ENCODE results near the gene ASB1. TPM values are rescaled to one million over a fixed set of nuclear protein-coding genes. Genes with fewer than 3 reads are reported as not detected.

The ASB1 gene
- total RNA-seq, 1 donor from 2014 or later: 16.7 TPM

DNA sequence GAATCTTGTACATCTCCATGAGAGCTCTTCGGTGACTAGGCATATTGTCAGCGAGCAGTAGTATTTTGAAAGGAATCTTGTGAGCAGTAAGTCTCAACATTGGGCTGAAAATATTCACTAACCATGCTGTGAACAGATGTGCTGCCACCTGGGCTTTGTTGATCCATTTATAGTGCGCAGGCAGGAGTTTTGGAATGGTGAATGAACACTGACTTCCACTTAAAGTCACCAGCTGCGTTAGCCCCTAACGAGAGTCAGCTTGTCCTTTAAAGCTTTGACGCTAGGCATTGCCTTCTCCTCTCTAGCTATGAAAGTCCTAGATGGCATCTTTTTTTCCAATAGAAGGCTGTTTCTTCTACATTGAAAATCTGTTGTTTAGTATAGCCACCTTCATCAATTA lies 4.1 kb downstream of the ASB1 start:
- Histone ChIP-seq H3K9me3 (no peaks in the 10 kb centered on the region), H3K4me1 (peaks cover 35% of the 10 kb centered on the region), H3K27ac (no peak overlapping the region), H3K27me3 (no peaks in the 10 kb centered on the region), H3K36me3 (peaks cover 0 to 25% of the 10 kb centered on the region in 2 donors), H3K4me3 (no peak overlapping the region)
- no peak for DNase-seq (ENCODE audit: extremely low spot score in 2 of 2)
- intact Hi-C loops (cut with DNase I): no loop called here
- TF ChIP-seq POLR2A (IDR thresholded peaks at IDR 0.05) (no peak), POLR2AphosphoS5 (IDR thresholded peaks at IDR 0.05; ENCODE audit: insufficient read depth in 1 of 2, low read depth in 1 of 2) (no peak), CTCF (IDR thresholded peaks at IDR 0.05) (no peak)

- Histone ChIP-seq H3K27ac (no peak overlapping the region), H3K9me3 (no peaks in the 10 kb centered on the region), H3K4me3 (no peak overlapping the region), H3K36me3 (peaks cover 0 to 32% of the 10 kb centered on the region in 2 donors), H3K27me3 (no peaks in the 10 kb centered on the region), H3K4me1 (peaks cover 30% of the 10 kb centered on the region)
- TF ChIP-seq POLR2AphosphoS5 (IDR thresholded peaks at IDR 0.05; ENCODE audit: insufficient read depth in 1 of 2, low read depth in 1 of 2) (no peak), CTCF (IDR thresholded peaks at IDR 0.05) (no peak), POLR2A (IDR thresholded peaks at IDR 0.05) (no peak)
- DNase-seq (ENCODE audit: extremely low spot score in 2 of 2): no peak
- intact Hi-C loops (cut with DNase I): no loop called here
Measured at GRCh38 chr2:238431456-238431855, 4.7 kb downstream of the ASB1 start.

- H3K27ac ChIP-seq: no peak overlapping the region
- no peak overlapping the region for H3K4me3 ChIP-seq
- TF ChIP-seq POLR2A (IDR thresholded peaks at IDR 0.05): no peak
- TF ChIP-seq POLR2AphosphoS5 (IDR thresholded peaks at IDR 0.05; ENCODE audit: insufficient read depth in 1 of 2, low read depth in 1 of 2): no peak
- no peak for TF ChIP-seq CTCF (IDR thresholded peaks at IDR 0.05)
- intact Hi-C loops (cut with DNase I): no loop called here
- H3K9me3 ChIP-seq: no peaks in the 10 kb centered on the region
- H3K36me3 ChIP-seq: peaks cover 0 to 37% of the 10 kb centered on the region in 2 donors
- no peak for DNase-seq (ENCODE audit: extremely low spot score in 2 of 2)
- no peaks in the 10 kb centered on the region for H3K27me3 ChIP-seq
- H3K4me1 ChIP-seq: peaks cover 18% of the 10 kb centered on the region
Measured at GRCh38 chr2:238433300-238433915, 6.7 kb downstream of the ASB1 start.

GRCh38 chr2:238433941-238434845 lies 7.5 kb downstream of the ASB1 start:
- no peak for TF ChIP-seq POLR2A (IDR thresholded peaks at IDR 0.05)
- no peak for TF ChIP-seq CTCF (IDR thresholded peaks at IDR 0.05)
- TF ChIP-seq POLR2AphosphoS5 (IDR thresholded peaks at IDR 0.05; ENCODE audit: insufficient read depth in 1 of 2, low read depth in 1 of 2): no peak
- intact Hi-C loops (cut with DNase I): no loop called here
- no peak overlapping the region for H3K27ac ChIP-seq
- H3K9me3 ChIP-seq: no peaks in the 10 kb centered on the region
- peaks cover 19% of the 10 kb centered on the region for H3K4me1 ChIP-seq
- no peak for DNase-seq (ENCODE audit: extremely low spot score in 2 of 2)
- no peak overlapping the region for H3K4me3 ChIP-seq
- H3K27me3 ChIP-seq: no peaks in the 10 kb centered on the region
- H3K36me3 ChIP-seq: peaks cover 0 to 40% of the 10 kb centered on the region in 2 donors

Measured in vagina (tissue), 2 donors.